ENCODE data around the gene CDHR2.

- TF ChIP-seq, protein P1, sequence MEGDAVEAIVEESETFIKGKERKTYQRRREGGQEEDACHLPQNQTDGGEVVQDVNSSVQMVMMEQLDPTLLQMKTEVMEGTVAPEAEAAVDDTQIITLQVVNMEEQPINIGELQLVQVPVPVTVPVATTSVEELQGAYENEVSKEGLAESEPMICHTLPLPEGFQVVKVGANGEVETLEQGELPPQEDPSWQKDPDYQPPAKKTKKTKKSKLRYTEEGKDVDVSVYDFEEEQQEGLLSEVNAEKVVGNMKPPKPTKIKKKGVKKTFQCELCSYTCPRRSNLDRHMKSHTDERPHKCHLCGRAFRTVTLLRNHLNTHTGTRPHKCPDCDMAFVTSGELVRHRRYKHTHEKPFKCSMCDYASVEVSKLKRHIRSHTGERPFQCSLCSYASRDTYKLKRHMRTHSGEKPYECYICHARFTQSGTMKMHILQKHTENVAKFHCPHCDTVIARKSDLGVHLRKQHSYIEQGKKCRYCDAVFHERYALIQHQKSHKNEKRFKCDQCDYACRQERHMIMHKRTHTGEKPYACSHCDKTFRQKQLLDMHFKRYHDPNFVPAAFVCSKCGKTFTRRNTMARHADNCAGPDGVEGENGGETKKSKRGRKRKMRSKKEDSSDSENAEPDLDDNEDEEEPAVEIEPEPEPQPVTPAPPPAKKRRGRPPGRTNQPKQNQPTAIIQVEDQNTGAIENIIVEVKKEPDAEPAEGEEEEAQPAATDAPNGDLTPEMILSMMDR (IDR thresholded peaks at IDR 0.05), result no peak
- TF ChIP-seq POLR2A (IDR thresholded peaks at IDR 0.05), result no peak
Observed at GRCh38 chr5:176594554-176594953, 45.4 kb downstream of the CDHR2 start.

All from heart left ventricle (tissue), 13 donors.